CD14-positive monocyte (primary cell): ENCODE data around the gene TOMM22. TPM values are rescaled to one million over a fixed set of nuclear protein-coding genes. Genes with fewer than 3 reads are reported as not detected.

ENCODE experiments used
- DNase-seq, 3 donors: peaks; one replicate each; pipeline ENCODE4 v3.0.0-alpha.2; 2011 to 2022
- H2AFZ ChIP-seq: 2 replicates; pipeline ENCODE4 v1.6.0; 2012; ENCODE audit warnings: mild to moderate bottlenecking, low read depth, low read length, inconsistent platforms; ENCODE audit not compliant: insufficient read depth, poor library complexity, severe bottlenecking
- H3K27ac ChIP-seq, 2 donors: 1 replicate in 1 of 2; 2 replicates in 1 of 2; pipeline ENCODE4 v1.5.1; 2012 to 2013; ENCODE audit warnings: low read length in 2 of 2, control low read depth in 1 of 2, inconsistent platforms in 1 of 2, low read depth in 1 of 2, mild to moderate bottlenecking in 1 of 2
- H3K27me3 ChIP-seq, 2 donors: one replicate each; pipeline versions ENCODE4 v1.6.0 to v1.6.1; 2011 to 2013; ENCODE audit warnings: low read length in 2 of 2; ENCODE audit not compliant: control insufficient read depth in 2 of 2, insufficient read depth in 2 of 2
- H3K36me3 ChIP-seq, 2 donors: replicated peaks in 1 of 2; 1 replicate in 1 of 2; 2 replicates in 1 of 2; pipeline versions ENCODE4 v1.5.1 to v1.6.1; 2012 to 2013; ENCODE audit warnings: low read length in 2 of 2, control low read depth in 1 of 2, inconsistent platforms in 1 of 2, mild to moderate bottlenecking in 1 of 2; ENCODE audit not compliant: insufficient read depth in 2 of 2, control insufficient read depth in 1 of 2
- H3K4me1 ChIP-seq, 2 donors: 1 replicate in 1 of 2; 2 replicates in 1 of 2; pipeline versions ENCODE4 v1.5.1 to v1.6.1; 2012 to 2013; ENCODE audit warnings: low read length in 2 of 2, control low read depth in 1 of 2, inconsistent platforms in 1 of 2, mild to moderate bottlenecking in 1 of 2, moderate library complexity in 1 of 2; ENCODE audit not compliant: insufficient read depth in 2 of 2, control insufficient read depth in 1 of 2
- H3K4me2 ChIP-seq: replicated peaks from 2 replicates; pipeline ENCODE3; 2012; ENCODE audit warnings: low read length, moderate library complexity, mild to moderate bottlenecking; ENCODE audit not compliant: poor library complexity, severe bottlenecking; ENCODE audit errors: extremely low read depth
- H3K4me3 ChIP-seq, 3 experiments: fragments of 200-600 bp in 1 of 3; sonication (generic) in 1 of 3; replicated peaks in 1 of 3; 1 replicate in 2 of 3; 2 replicates in 1 of 3; pipeline ENCODE4 v1.5.1; 2011 to 2013; ENCODE audit warnings: low read length in 3 of 3, mild to moderate bottlenecking in 3 of 3, control low read depth in 2 of 3, low read depth in 2 of 3, inconsistent platforms in 1 of 3, moderate library complexity in 1 of 3
- H3K79me2 ChIP-seq: 2 replicates; pipeline ENCODE4 v1.6.0; 2012; ENCODE audit warnings: mild to moderate bottlenecking, control low read depth, inconsistent platforms, low read length, moderate library complexity; ENCODE audit not compliant: insufficient read depth
- H3K9ac ChIP-seq: 2 replicates; pipeline ENCODE4 v1.6.0; 2017; ENCODE audit warnings: low read length, mild to moderate bottlenecking; ENCODE audit not compliant: insufficient read depth, poor library complexity, severe bottlenecking
- H3K9me3 ChIP-seq, 2 donors: replicated peaks in 1 of 2; 1 replicate in 1 of 2; 2 replicates in 1 of 2; pipeline versions ENCODE4 v1.5.1 to v1.6.1; 2012 to 2013; ENCODE audit warnings: low read length in 2 of 2, control low read depth in 1 of 2; ENCODE audit not compliant: control insufficient read depth in 1 of 2, insufficient read depth in 1 of 2
- H4K20me1 ChIP-seq: 2 replicates; pipeline ENCODE4 v1.6.0; 2012; ENCODE audit warnings: mild to moderate bottlenecking, low read length, control low read depth, moderate library complexity; ENCODE audit not compliant: insufficient read depth
- H3K27ac Mint-ChIP-seq, 7 donors: one replicate each; pipeline ENCODE4 v1.8.0; 2020; ENCODE audit warnings: mild to moderate bottlenecking in 7 of 7, mixed read lengths in 7 of 7, moderate library complexity in 6 of 7, inconsistent platforms in 2 of 7
- H3K27me3 Mint-ChIP-seq, 3 donors: one replicate each; pipeline ENCODE4 v1.8.0; 2021 to 2022; ENCODE audit warnings: low read depth in 3 of 3, mild to moderate bottlenecking in 3 of 3, mixed read lengths in 3 of 3, moderate library complexity in 3 of 3, inconsistent platforms in 1 of 3
- H3K36me3 Mint-ChIP-seq, 2 donors: one replicate each; pipeline ENCODE4 v1.8.0; 2020; ENCODE audit warnings: mixed read lengths in 2 of 2, inconsistent platforms in 1 of 2, mild to moderate bottlenecking in 1 of 2
- H3K4me1 Mint-ChIP-seq: one replicate; pipeline ENCODE4 v1.8.0; 2020; ENCODE audit warnings: mild to moderate bottlenecking, mixed read lengths
- H3K4me3 Mint-ChIP-seq, 2 donors: one replicate each; pipeline ENCODE4 v1.8.0; 2020; ENCODE audit warnings: mild to moderate bottlenecking in 2 of 2, mixed read lengths in 2 of 2, moderate library complexity in 1 of 2
- H3K9me3 Mint-ChIP-seq, 7 donors: one replicate each; pipeline ENCODE4 v1.8.0; 2020 to 2022; ENCODE audit warnings: mixed read lengths in 7 of 7, mild to moderate bottlenecking in 6 of 7, moderate library complexity in 6 of 7, inconsistent platforms in 2 of 7
- CTCF ChIP-seq: fragments of 200-600 bp; IDR thresholded peaks from one replicate; pipeline ENCODE4 v1.8.0; 2022; ENCODE audit warnings: antibody characterized with exemption, mild to moderate bottlenecking
- WGBS: methylation state at CpG from one replicate; pipeline ENCODE4 v1.1.5; 2013; ENCODE audit warnings: missing lambda C conversion rate; ENCODE audit not compliant: insufficient coverage; 5-methylcytosine and 5-hydroxymethylcytosine counted together
- intact Hi-C, 2 donors: fragments of 100-400 bp; cut with micrococcal nuclease; formaldehyde crosslinking; loops; one replicate each; pipeline versions ENCODE4 v1.15.0 to v1.15.1; 2023
- polyA plus RNA-seq, 3 donors: library from polyadenylated mRNA; depleted of rRNA in 1 of 3; unstranded in 2 of 3; stranded (reverse) in 1 of 3; fragments of 300-500 nt in 2 of 3; fragments of >200 nt in 1 of 3; fragmentation: Illumina TruSeq in 2 of 3; gene quantifications; 1 replicate in 2 of 3; 2 replicates in 1 of 3; pipeline ENCODE4 v1.2.3, GENCODE V29; 2012 to 2021

TOMM22 gene
- polyA plus RNA-seq, 3 donors, result 31.9 to 71.4 (median 58.0) TPM

- no peak overlapping the region for H3K4me3 Mint-ChIP-seq
- peaks cover 31 to 34% of the 10 kb centered on the region in 2 donors for H3K36me3 Mint-ChIP-seq
- intact Hi-C loops, result no loop called here
- H3K4me1 ChIP-seq, result peaks cover 28 to 33% of the 10 kb centered on the region in 2 donors
- H3K27me3 Mint-ChIP-seq, result no peaks in the 10 kb centered on the region
- peaks cover 51% of the 10 kb centered on the region for H3K79me2 ChIP-seq
- no peaks in the 10 kb centered on the region for H3K27me3 ChIP-seq
- no peak for TF ChIP-seq CTCF
- H3K27ac Mint-ChIP-seq, result peak overlapping the region in 1 of 7 donors; percentile 1
- H2AFZ ChIP-seq, result no peak overlapping the region
- H3K4me3 ChIP-seq, result no peak overlapping the region
- no CpG with 5 or more reads among the region's 2 CpGs for WGBS
- H3K9me3 Mint-ChIP-seq, result no peaks in the 10 kb centered on the region
- no peaks in the 10 kb centered on the region for H3K9me3 ChIP-seq
- peaks cover 0 to 33% of the 10 kb centered on the region in 2 donors for H3K36me3 ChIP-seq
- H4K20me1 ChIP-seq, result peaks cover 16% of the 10 kb centered on the region
- peaks cover 32% of the 10 kb centered on the region for H3K4me1 Mint-ChIP-seq
- DNase-seq, result no peak
- H3K27ac ChIP-seq, result no peak overlapping the region
- H3K9ac ChIP-seq, result no peak overlapping the region
- H3K4me2 ChIP-seq, result no peak overlapping the region
Measured at GRCh38 chr22:38694049-38694448, 12.3 kb downstream of the TOMM22 start.

- H3K27me3 Mint-ChIP-seq, result peaks cover 0 to under 1% (median 0%) of the 10 kb centered on the region in 3 donors
- Histone ChIP-seq H4K20me1 (peaks cover 16% of the 10 kb centered on the region), H3K27me3 (no peaks in the 10 kb centered on the region), H2AFZ (no peak overlapping the region), H3K4me1 (peaks cover 37 to 41% of the 10 kb centered on the region in 2 donors), H3K79me2 (peaks cover 60% of the 10 kb centered on the region), H3K36me3 (peaks cover 0 to 24% of the 10 kb centered on the region in 2 donors), H3K27ac (no peak overlapping the region), H3K9ac (no peak overlapping the region), H3K4me2 (no peak overlapping the region), H3K9me3 (no peaks in the 10 kb centered on the region), H3K4me3 (no peak overlapping the region)
- no peak for TF ChIP-seq CTCF
- H3K9me3 Mint-ChIP-seq, result no peaks in the 10 kb centered on the region
- no peak for DNase-seq
- H3K4me3 Mint-ChIP-seq, result no peak overlapping the region
- intact Hi-C loops, result no loop called here
- peaks cover 41% of the 10 kb centered on the region for H3K4me1 Mint-ChIP-seq
- no peak overlapping the region for H3K27ac Mint-ChIP-seq
- H3K36me3 Mint-ChIP-seq, result peaks cover 22 to 33% of the 10 kb centered on the region in 2 donors
- WGBS, result 100% methylated on average over 1 of the region's 3 CpGs
Measured at GRCh38 chr22:38694940-38695339, 13.2 kb downstream of the TOMM22 start.
